ENCODE measurements around the gene LRRC74A.

GRCh38 chr14:76874734-76875133 is 48.5 kb downstream of the LRRC74A start:
- no peak for TF ChIP-seq CTCF (IDR thresholded peaks at IDR 0.05; ENCODE audit: poor library complexity)
- TF ChIP-seq EZH2phosphoT487 (IDR thresholded peaks at IDR 0.05; ENCODE audit: low read depth, severe bottlenecking, unreplicated experiment): no peak
